GM23248 (cell line): ENCODE measurements around the gene NSMF. TPM values are rescaled to one million over a fixed set of nuclear protein-coding genes. Genes with fewer than 3 reads are reported as not detected.

ENCODE experiments used
- DNase-seq: peaks from one replicate; pipeline ENCODE4 v3.0.0-alpha.2; 2015
- H2AFZ ChIP-seq: fragments of 200-600 bp; sonication (generic); 2 replicates; pipeline ENCODE4 v1.6.1; 2016; ENCODE audit warnings: antibody characterized with exemption
- H3F3A ChIP-seq: fragments of 200-600 bp; sonication (generic); 2 replicates; pipeline ENCODE4 v1.6.1; 2016; ENCODE audit warnings: mild to moderate bottlenecking, antibody characterized with exemption, mixed run types; ENCODE audit not compliant: insufficient read depth
- H3K27ac ChIP-seq: fragments of 200-600 bp; sonication (generic); 2 replicates; pipeline ENCODE4 v1.5.1; 2016; ENCODE audit warnings: mild to moderate bottlenecking
- H3K27me3 ChIP-seq: fragments of 200-600 bp; sonication (generic); replicated peaks from 2 replicates; pipeline ENCODE4 v1.6.1; 2016; ENCODE audit warnings: mild to moderate bottlenecking; ENCODE audit not compliant: insufficient read depth
- H3K36me3 ChIP-seq: fragments of 200-600 bp; sonication (generic); 2 replicates; pipeline ENCODE4 v1.6.1; 2016; ENCODE audit warnings: low read depth, mild to moderate bottlenecking
- H3K4me1 ChIP-seq: fragments of 200-600 bp; sonication (generic); 2 replicates; pipeline ENCODE4 v1.6.1; 2016; ENCODE audit warnings: mild to moderate bottlenecking; ENCODE audit not compliant: insufficient read depth
- H3K4me2 ChIP-seq: fragments of 200-600 bp; sonication (generic); one replicate; pipeline ENCODE4 v1.6.1; 2016; ENCODE audit warnings: mild to moderate bottlenecking; ENCODE audit not compliant: unreplicated experiment
- H3K4me3 ChIP-seq: fragments of 200-600 bp; sonication (generic); 2 replicates; pipeline ENCODE4 v1.5.1; 2016; ENCODE audit warnings: mild to moderate bottlenecking
- H3K79me2 ChIP-seq: fragments of 200-600 bp; sonication (generic); 2 replicates; pipeline ENCODE4 v1.6.1; 2016; ENCODE audit warnings: mild to moderate bottlenecking; ENCODE audit not compliant: insufficient read depth
- H3K9ac ChIP-seq: fragments of 200-600 bp; sonication (generic); 2 replicates; pipeline ENCODE4 v1.6.1; 2016; ENCODE audit warnings: mild to moderate bottlenecking
- H3K9me2 ChIP-seq: fragments of 200-600 bp; sonication (generic); 2 replicates; pipeline ENCODE4 v1.6.1; 2016; ENCODE audit warnings: mixed run types, mild to moderate bottlenecking, moderate library complexity; ENCODE audit not compliant: insufficient read depth
- H3K9me3 ChIP-seq: fragments of 200-600 bp; sonication (generic); one replicate; pipeline ENCODE4 v1.6.1; 2017; ENCODE audit warnings: low read depth
- H4K20me1 ChIP-seq: fragments of 200-600 bp; sonication (generic); 2 replicates; pipeline ENCODE4 v1.6.0; 2016; ENCODE audit not compliant: insufficient read depth
- EZH2 ChIP-seq: fragments of 200-600 bp; sonication (generic); IDR thresholded peaks from 2 replicates; pipeline ENCODE4 v1.6.1; 2018; ENCODE audit warnings: antibody characterized with exemption, mild to moderate bottlenecking; ENCODE audit not compliant: insufficient read depth, poor library complexity, severe bottlenecking
- EZH2phosphoT487 ChIP-seq: fragments of 200-600 bp; sonication (generic); IDR thresholded peaks from 2 replicates; pipeline ENCODE4 v1.6.1; 2018; ENCODE audit warnings: antibody characterized with exemption, moderate library complexity, mild to moderate bottlenecking, low read depth; ENCODE audit not compliant: insufficient read depth
- WGBS, 2 experiments: methylation state at CpG; one replicate each; pipeline ENCODE4 v1.1.6; 2015 to 2017; ENCODE audit warnings: low lambda C conversion rate in 2 of 2, low coverage in 1 of 2; ENCODE audit errors: missing lambda C conversion rate in 2 of 2; 5-methylcytosine and 5-hydroxymethylcytosine counted together
- in situ Hi-C: fragments of 300-500 bp; cut with MboI; formaldehyde crosslinking; loops from 2 replicates; pipeline ENCODE4 v1.15.0; 2020
- microRNA-seq: library from miRNA; unstranded; fragments of <30 nt; microRNA quantifications from one replicate; pipeline ENCODE4, GENCODE V29; 2016; ENCODE audit warnings: borderline number of aligned reads
- polyA plus RNA-seq: library from polyadenylated mRNA; unstranded; fragments of >200 nt; fragmentation: Nextera tagmentation; extraction: Ambion mirVana; gene quantifications from 2 replicates; pipeline ENCODE4 v1.2.1, GENCODE V29; 2016
- total RNA-seq: library from RNA; depleted of rRNA; stranded (reverse); fragments of >200 nt; shearing (Covaris generic); gene quantifications from 2 replicates; pipeline ENCODE4 v1.2.3, GENCODE V29; 2014; rRNA removed

The NSMF gene
- total and polyA plus RNA-seq, 2 experiments from 2014 or later, result 13.5 to 29.1 TPM

DNA sequence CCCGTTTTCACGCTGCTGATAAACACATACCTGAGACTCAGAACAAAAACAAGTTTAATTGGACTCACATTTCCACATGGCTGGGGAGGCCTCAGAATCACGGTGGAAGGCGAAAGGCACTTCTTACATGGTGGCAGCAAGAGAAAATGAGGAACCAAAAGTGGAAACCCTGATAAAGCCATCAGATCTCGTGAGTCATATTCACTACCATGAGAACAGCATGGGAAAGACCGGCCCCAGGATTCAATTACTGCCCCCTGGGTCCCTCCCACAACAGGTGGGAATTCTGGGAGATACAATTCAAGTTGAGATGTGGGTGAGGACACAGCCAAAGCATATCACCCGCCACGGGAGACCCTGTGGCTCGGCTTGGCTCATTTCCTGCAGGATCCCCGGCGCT, 56.4 kb downstream of the NSMF start:
- Histone ChIP-seq H3K27ac (no peak overlapping the region), H3K9me3 (no peaks in the 10 kb centered on the region), H2AFZ (no peak overlapping the region), H3K36me3 (no peaks in the 10 kb centered on the region), H3K27me3 (no peaks in the 10 kb centered on the region), H3K4me2 (no peak overlapping the region), H3K9ac (no peak overlapping the region), H4K20me1 (no peaks in the 10 kb centered on the region), H3K9me2 (no peaks in the 10 kb centered on the region), H3K4me1 (0 out of 2 replicates have a peak, but pooled peaks cover 3% of the 10 kb centered on the region), H3K4me3 (no peak overlapping the region), H3F3A (no peaks in the 10 kb centered on the region), H3K79me2 (no peaks in the 10 kb centered on the region)
- no peak for DNase-seq
- 90 to 93% methylated on average over 11 of the region's 11 CpGs for WGBS, 2 experiments
- TF ChIP-seq EZH2 (no peak), EZH2phosphoT487 (no peak)
- in situ Hi-C loops, result loop anchor here (10.0 to 25.0 kb wide), 2 partner anchors 108 to 290 kb away; partner anchors contain the start of gene DPP7

DNA sequence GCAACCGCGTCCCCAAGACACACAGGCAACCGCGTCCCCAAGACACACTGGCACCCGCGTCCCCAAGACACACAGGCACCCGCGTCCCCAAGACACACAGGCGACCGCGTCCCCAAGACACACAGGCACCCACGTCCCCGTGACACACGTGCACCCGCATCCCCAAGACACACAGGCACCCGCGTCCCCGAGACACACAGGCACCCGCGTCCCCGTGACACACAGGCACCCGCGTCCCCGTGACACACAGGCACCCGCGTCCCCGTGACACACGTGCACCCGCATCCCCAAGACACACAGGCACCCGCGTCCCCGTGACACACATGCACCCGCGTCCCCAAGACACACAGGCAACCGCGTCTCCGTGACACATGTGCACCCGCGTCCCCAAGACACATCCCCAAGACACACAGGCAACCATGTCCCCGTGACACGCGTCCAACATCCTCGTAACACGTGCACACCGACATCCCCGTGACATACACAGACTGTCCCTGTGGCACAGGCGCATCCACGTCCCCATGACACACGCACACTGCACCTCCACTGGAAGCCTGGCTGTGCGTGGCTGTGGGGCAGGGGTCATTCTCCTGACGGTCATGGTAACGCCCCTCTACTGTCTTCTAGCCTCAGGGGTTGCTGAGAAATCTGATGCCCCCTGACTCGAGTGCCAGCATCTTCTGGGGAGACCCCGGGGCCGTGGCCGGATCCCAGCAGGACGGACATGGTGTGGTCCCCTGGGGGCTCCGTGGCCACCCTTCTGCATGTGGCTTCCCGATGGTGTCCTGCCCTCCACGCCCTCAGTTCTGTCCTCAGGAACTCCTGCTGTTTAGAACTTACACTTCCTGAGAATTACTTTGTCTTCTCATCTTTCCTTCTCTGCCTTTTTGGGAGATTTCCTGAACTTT, 60.3 kb downstream of the NSMF start:
- no peak overlapping the region for H3K9ac ChIP-seq
- H3K4me1 ChIP-seq, result no peaks in the 10 kb centered on the region
- in situ Hi-C loops, result no loop called here
- no peak overlapping the region for H3K4me2 ChIP-seq
- no peaks in the 10 kb centered on the region for H3K36me3 ChIP-seq
- 88 to 91% methylated on average over 29 to 60 of the region's 60 CpGs for WGBS, 2 experiments
- H3K27ac ChIP-seq, result no peak overlapping the region
- no peaks in the 10 kb centered on the region for H3K9me3 ChIP-seq
- no peak for DNase-seq
- no peaks in the 10 kb centered on the region for H3K9me2 ChIP-seq
- TF ChIP-seq EZH2 (no peak), EZH2phosphoT487 (no peak)
- no peaks in the 10 kb centered on the region for H3K27me3 ChIP-seq
- no peak overlapping the region for H2AFZ ChIP-seq
- H4K20me1 ChIP-seq, result no peaks in the 10 kb centered on the region
- H3K79me2 ChIP-seq, result no peaks in the 10 kb centered on the region
- H3K4me3 ChIP-seq, result no peak overlapping the region
- no peaks in the 10 kb centered on the region for H3F3A ChIP-seq

DNA sequence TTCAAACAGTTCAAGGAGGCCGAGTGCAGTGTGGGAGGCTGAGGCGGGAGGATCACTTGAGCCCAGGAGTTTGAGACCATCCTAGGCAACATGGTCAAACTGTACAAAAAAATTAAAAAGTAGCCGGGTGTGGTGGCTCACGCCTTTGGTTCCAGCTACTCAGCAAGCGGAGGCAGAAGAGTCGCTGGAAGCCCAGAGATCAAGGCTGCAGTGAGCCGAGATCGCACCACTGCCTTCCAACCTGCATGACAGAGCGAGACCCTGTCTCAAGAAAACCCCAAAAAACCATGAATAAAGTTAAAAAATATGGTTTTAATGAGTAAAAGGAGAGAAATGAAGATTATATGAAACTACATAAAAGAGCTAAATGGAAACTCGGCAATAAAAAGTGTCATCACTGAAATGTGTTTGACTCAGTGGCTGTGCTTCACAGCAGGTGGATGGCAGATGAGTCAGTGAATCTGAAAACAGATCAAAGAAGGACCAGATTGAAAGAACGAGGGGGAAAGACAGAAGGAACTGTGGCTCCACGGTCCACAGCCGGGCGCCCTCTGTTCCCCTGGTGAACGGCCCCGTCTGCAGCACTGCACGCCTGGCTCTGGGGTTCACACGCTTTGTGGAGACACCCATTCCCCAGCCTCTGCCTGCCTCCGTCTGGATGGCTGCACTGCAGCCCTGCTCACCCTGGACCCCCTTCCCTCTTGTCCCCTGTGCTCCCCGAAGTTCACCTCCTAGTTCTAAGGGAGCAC, 61.3 kb downstream of the NSMF start:
- Histone ChIP-seq H3K4me2 (no peak overlapping the region), H2AFZ (no peak overlapping the region), H3K27me3 (no peaks in the 10 kb centered on the region), H3K27ac (no peak overlapping the region), H3K4me1 (no peaks in the 10 kb centered on the region), H3K9me3 (no peaks in the 10 kb centered on the region), H4K20me1 (no peaks in the 10 kb centered on the region), H3K36me3 (no peaks in the 10 kb centered on the region), H3K4me3 (no peak overlapping the region), H3K9me2 (no peaks in the 10 kb centered on the region), H3F3A (no peaks in the 10 kb centered on the region), H3K9ac (no peak overlapping the region), H3K79me2 (no peaks in the 10 kb centered on the region)
- WGBS, 2 experiments, result 81 to 85% methylated on average over 20 of the region's 20 CpGs
- no peak for TF ChIP-seq EZH2phosphoT487
- no peak for TF ChIP-seq EZH2
- in situ Hi-C loops, result no loop called here
- DNase-seq, result no peak

Small RNA genes lying within 50 kb of the gene (microRNA-seq; reads per million reads assigned to microRNA genes)
- gene MIR7114, result 2.0 reads per million

Other genes starting within 250 kb of the NSMF start
- 0.65 TPM in 1 of 2 replicates, not detected in the other for gene RNF208, start 237.1 kb downstream of the NSMF start, total RNA-seq
- gene RNF208, start 237.1 kb downstream of the NSMF start, polyA plus RNA-seq, result 0.29 and 0.34 TPM in 2 replicates
- 0.43 TPM in 1 of 2 replicates, not detected in the other for gene CYSRT1, start 234.2 kb downstream of the NSMF start, total RNA-seq
- 0.24 and 0.75 TPM in 2 replicates for gene CYSRT1, start 234.2 kb downstream of the NSMF start, polyA plus RNA-seq
- gene RNF224, start 231.8 kb downstream of the NSMF start, total RNA-seq, result not detected in 2 replicates
- not detected in 2 replicates for gene RNF224, start 231.8 kb downstream of the NSMF start, polyA plus RNA-seq
- gene SLC34A3, start 228.4 kb downstream of the NSMF start, total RNA-seq, result not detected in 2 replicates
- gene SLC34A3, start 228.4 kb downstream of the NSMF start, polyA plus RNA-seq, result not detected in 2 replicates
- gene TUBB4B, start 218.0 kb downstream of the NSMF start, total RNA-seq, result 148 and 159 TPM in 2 replicates
- 373 and 391 TPM in 2 replicates for gene TUBB4B, start 218.0 kb downstream of the NSMF start, polyA plus RNA-seq
- not detected in 2 replicates for gene STPG3, start 208.0 kb downstream of the NSMF start, total RNA-seq
- gene STPG3, start 208.0 kb downstream of the NSMF start, polyA plus RNA-seq, result not detected in 2 replicates
- 65.0 and 69.6 TPM in 2 replicates for gene NELFB, start 204.0 kb downstream of the NSMF start, total RNA-seq
- gene NELFB, start 204.0 kb downstream of the NSMF start, polyA plus RNA-seq, result 34.4 and 38.5 TPM in 2 replicates
- 25.8 and 29.6 TPM in 2 replicates for gene TOR4A, start 181.6 kb downstream of the NSMF start, total RNA-seq
- gene TOR4A, start 181.6 kb downstream of the NSMF start, polyA plus RNA-seq, result 4.1 and 5.0 TPM in 2 replicates
- 0.32 TPM in 1 of 2 replicates, not detected in the other for gene NRARP, start 157.1 kb downstream of the NSMF start, total RNA-seq
- not detected in 2 replicates for gene NRARP, start 157.1 kb downstream of the NSMF start, polyA plus RNA-seq
- gene EXD3, start 36.2 kb downstream of the NSMF start, total RNA-seq, result 11.6 and 17.1 TPM in 2 replicates
- gene EXD3, start 36.2 kb downstream of the NSMF start, polyA plus RNA-seq, result 8.7 and 10.1 TPM in 2 replicates
- gene NOXA1, start 35.9 kb downstream of the NSMF start, total RNA-seq, result 0.32 TPM in 1 of 2 replicates, not detected in the other
- 0.15 and 0.39 TPM in 2 replicates for gene NOXA1, start 35.9 kb downstream of the NSMF start, polyA plus RNA-seq
- gene ENTPD8, start 18.0 kb downstream of the NSMF start, total RNA-seq, result not detected in 2 replicates
- gene ENTPD8, start 18.0 kb downstream of the NSMF start, polyA plus RNA-seq, result not detected in 2 replicates
- 0.54 and 0.89 TPM in 2 replicates for gene PNPLA7, start 91.1 kb upstream of the NSMF start, total RNA-seq
- gene PNPLA7, start 91.1 kb upstream of the NSMF start, polyA plus RNA-seq, result 0.44 and 0.59 TPM in 2 replicates
- 28.7 and 42.9 TPM in 2 replicates for gene MRPL41, start 92.5 kb upstream of the NSMF start, total RNA-seq
- gene MRPL41, start 92.5 kb upstream of the NSMF start, polyA plus RNA-seq, result 97.6 and 99.8 TPM in 2 replicates
- 27.0 and 32.6 TPM in 2 replicates for gene DPH7, start 119.6 kb upstream of the NSMF start, total RNA-seq
- gene DPH7, start 119.6 kb upstream of the NSMF start, polyA plus RNA-seq, result 24.1 and 26.7 TPM in 2 replicates
- gene ZMYND19, start 131.2 kb upstream of the NSMF start, total RNA-seq, result 29.6 and 35.0 TPM in 2 replicates
- gene ZMYND19, start 131.2 kb upstream of the NSMF start, polyA plus RNA-seq, result 6.1 and 11.6 TPM in 2 replicates
- 26.9 and 37.1 TPM in 2 replicates for gene ARRDC1, start 146.4 kb upstream of the NSMF start, total RNA-seq
- 21.0 and 22.0 TPM in 2 replicates for gene ARRDC1, start 146.4 kb upstream of the NSMF start, polyA plus RNA-seq
- gene EHMT1, start 159.7 kb upstream of the NSMF start, total RNA-seq, result 26.8 and 43.6 TPM in 2 replicates
- gene EHMT1, start 159.7 kb upstream of the NSMF start, polyA plus RNA-seq, result 31.0 and 33.7 TPM in 2 replicates